HEK293 (cell line): ENCODE results near the gene HDDC3.

Source experiments
- CTCF ChIA-PET: fragments of 350-600 bp; formaldehyde crosslinking; extraction: SDS; loops from one replicate; lab custom pipeline; 2021; ENCODE audit warnings: antibody characterized with exemption; lab: Yijun Ruan, JAX
- POLR2A ChIA-PET: fragments of 300-600 bp; formaldehyde crosslinking; extraction: SDS; loops from one replicate; lab custom pipeline; 2020; ENCODE audit warnings: antibody characterized with exemption, inconsistent platforms; lab: Yijun Ruan, JAX
- H3K27ac ChIP-seq: fragments of 200-500 bp; sonication (Bioruptor generic); 2 replicates; pipeline ENCODE4 v1.5.1; 2014; ENCODE audit warnings: low read depth, low read length, control low read depth, inconsistent platforms; ENCODE audit errors: extremely low read depth
- H3K36me3 ChIP-seq, 2 experiments: fragments of 200-500 bp in 1 of 2; sonication (Bioruptor generic) in 1 of 2; 1 replicate in 1 of 2; 2 replicates in 1 of 2; pipeline ENCODE4 v1.5.1; 2014 to 2017; ENCODE audit warnings: inconsistent platforms in 2 of 2, low read length in 2 of 2; ENCODE audit not compliant: control insufficient read depth in 2 of 2, insufficient read depth in 1 of 2
- H3K4me1 ChIP-seq: fragments of 200-500 bp; sonication (Bioruptor generic); 2 replicates; pipeline ENCODE4 v1.5.1; 2014; ENCODE audit warnings: mild to moderate bottlenecking, low read length, inconsistent platforms; ENCODE audit not compliant: control insufficient read depth, insufficient read depth
- H3K4me3 ChIP-seq: 2 replicates; pipeline ENCODE4 v1.5.1; 2011; ENCODE audit warnings: low read depth, mild to moderate bottlenecking, control low read depth, low read length, moderate library complexity
- H3K9me3 ChIP-seq: fragments of 200-500 bp; sonication (Bioruptor generic); 2 replicates; pipeline ENCODE4 v1.5.1; 2014; ENCODE audit warnings: low read depth, low read length, inconsistent platforms; ENCODE audit not compliant: control insufficient read depth, insufficient read depth
- HIC1 ChIP-seq: fragments of 450-650 bp; formaldehyde crosslinking; IDR thresholded peaks from 2 replicates; pipeline ENCODE4 v1.5.1; 2016; ENCODE audit warnings: missing biosample characterization, missing genetic modification characterization
- PATZ1 ChIP-seq: fragments of 450-650 bp; formaldehyde crosslinking; IDR thresholded peaks from 2 replicates; pipeline ENCODE4 v1.5.1; 2016; ENCODE audit warnings: missing biosample characterization, missing genetic modification characterization
- PRDM10 ChIP-seq: fragments of 450-650 bp; formaldehyde crosslinking; IDR thresholded peaks from 2 replicates; pipeline ENCODE4 v1.5.1; 2016; ENCODE audit warnings: missing biosample characterization, missing genetic modification characterization
- SETDB1 ChIP-seq: IDR thresholded peaks from one replicate; pipeline ENCODE4 v1.6.1; 2017; ENCODE audit warnings: mild to moderate bottlenecking, low read length, moderate library complexity, mixed read lengths; ENCODE audit not compliant: insufficient read length
- ZNF266 ChIP-seq: fragments of 450-650 bp; formaldehyde crosslinking; IDR thresholded peaks from 2 replicates; pipeline ENCODE4 v1.5.1; 2016; ENCODE audit warnings: missing biosample characterization, missing genetic modification characterization, low read depth
- ZNF335 ChIP-seq: fragments of 450-650 bp; formaldehyde crosslinking; conservative IDR thresholded peaks from 2 replicates; pipeline ENCODE4 v1.5.1; 2016; ENCODE audit warnings: missing biosample characterization, missing genetic modification characterization
- ZNF600 ChIP-seq: fragments of 450-650 bp; formaldehyde crosslinking; IDR thresholded peaks from 2 replicates; pipeline ENCODE4 v1.5.1; 2016; ENCODE audit warnings: missing biosample characterization, missing genetic modification characterization
- ZNF623 ChIP-seq: fragments of 450-650 bp; formaldehyde crosslinking; IDR thresholded peaks from 2 replicates; pipeline ENCODE4 v1.5.1; 2016; ENCODE audit warnings: missing biosample characterization, missing genetic modification characterization
- ZNF664 ChIP-seq: fragments of 450-650 bp; formaldehyde crosslinking; IDR thresholded peaks from 2 replicates; pipeline ENCODE4 v1.5.1; 2016; ENCODE audit warnings: missing biosample characterization, missing genetic modification characterization

Gene HDDC3

GRCh38 chr15:90913398-90913944 is 18.9 kb downstream of the HDDC3 start:
- Histone ChIP-seq H3K4me3 (no peak overlapping the region), H3K36me3 (peaks cover 25 to 94% of the 10 kb centered on the region in 2 experiments), H3K4me1 (no peaks in the 10 kb centered on the region), H3K9me3 (no peaks in the 10 kb centered on the region), H3K27ac (no peak overlapping the region)
- POLR2A ChIA-PET: interaction anchor here (1.0 to 1.4 kb wide), 3 partner anchors 10 to 41 kb away, joined by 3 to 4 read pairs (median 4); partner anchors contain the start of genes MAN2A2 and RCCD1
- CTCF ChIA-PET: interaction anchor here (0.6 to 2.9 kb wide), 5 partner anchors 10 to 109 kb away, joined by 3 to 10 read pairs (median 3); partner anchors contain the start of genes HDDC3, MAN2A2 and UNC45A
- TF ChIP-seq SETDB1 (no peak), PRDM10 (tag by site-specific recombination) (0 out of 2 replicates have a peak, but pooled peaks have one; percentile 26)
- TF ChIP-seq, all 188 proteins: peak for 1

- peaks cover 25 to 92% of the 10 kb centered on the region in 2 experiments for H3K36me3 ChIP-seq
- no peaks in the 10 kb centered on the region for H3K4me1 ChIP-seq
- no peaks in the 10 kb centered on the region for H3K9me3 ChIP-seq
- H3K4me3 ChIP-seq: no peak overlapping the region
- POLR2A ChIA-PET: interaction anchor here (0.9 kb wide), 1 partner anchor 10 kb away, joined by 3 read pairs; the partner anchor contains the start of gene MAN2A2
- CTCF ChIA-PET: interaction anchor here (1.0 to 2.9 kb wide), 2 partner anchors 9 to 22 kb away, joined by 3 to 10 read pairs; partner anchors contain the start of genes MAN2A2 and UNC45A
- H3K27ac ChIP-seq: no peak overlapping the region
- TF ChIP-seq ZNF600 (tag by site-specific recombination) (peak; percentile 58), PATZ1 (no peak)
These were observed 19.6 kb downstream of the HDDC3 start for GRCh38 chr15:90912770-90913075.

- peaks cover 22 to 92% of the 10 kb centered on the region in 2 experiments for H3K36me3 ChIP-seq
- TF ChIP-seq HIC1: 0 out of 2 replicates have a peak, but pooled peaks have one; percentile 14
- TF ChIP-seq ZNF623 (tag by site-specific recombination): no peak
- no peak for TF ChIP-seq ZNF664
- TF ChIP-seq ZNF335: no peak
- no peak for TF ChIP-seq ZNF266 (tag by site-specific recombination)
- no peak overlapping the region for H3K27ac ChIP-seq
- no peak overlapping the region for H3K4me3 ChIP-seq
- H3K9me3 ChIP-seq: no peaks in the 10 kb centered on the region
- POLR2A ChIA-PET: interaction anchor here (0.9 kb wide), 1 partner anchor 9 kb away, joined by 3 read pairs; the partner anchor contains the start of gene MAN2A2
- CTCF ChIA-PET: interaction anchor here (1.0 to 2.9 kb wide), 3 partner anchors 9 to 23 kb away, joined by 3 to 10 read pairs (median 4); partner anchors contain the start of genes HDDC3, MAN2A2 and UNC45A
- no peaks in the 10 kb centered on the region for H3K4me1 ChIP-seq
These were observed 20.2 kb downstream of the HDDC3 start for GRCh38 chr15:90911906-90912769.
